Thyroid gland (tissue), 4 donors: ENCODE results near the gene INPP5F. TPM values are rescaled to one million over a fixed set of nuclear protein-coding genes. Genes with fewer than 3 reads are reported as not detected.
A peak's percentile ranks its signal among the peaks of the same experiment; 100 is the strongest.

ENCODE experiments used
- DNase-seq, 2 donors: peaks; one replicate each; pipeline ENCODE4 v3.0.0-alpha.2; 2019
- H3K27ac ChIP-seq, 3 donors: fragments of 200-600 bp; sonication (generic); 1 replicate in 2 of 3; 2 replicates in 1 of 3; pipeline ENCODE4 v1.5.1; 2016 to 2019; ENCODE audit warnings: mild to moderate bottlenecking in 1 of 3, moderate library complexity in 1 of 3
- H3K27me3 ChIP-seq: fragments of 200-600 bp; sonication (generic); one replicate; pipeline ENCODE4 v1.5.1; 2019
- H3K36me3 ChIP-seq, 2 donors: fragments of 200-600 bp; sonication (generic); one replicate each; pipeline ENCODE4 v1.5.1; 2016 to 2019
- H3K4me1 ChIP-seq, 2 donors: fragments of 200-600 bp; sonication (generic); one replicate each; pipeline ENCODE4 v1.5.1; 2017 to 2019
- H3K4me3 ChIP-seq, 3 donors: fragments of 200-600 bp; sonication (generic); replicated peaks in 1 of 3; 1 replicate in 2 of 3; 2 replicates in 1 of 3; pipeline ENCODE4 v1.5.1; 2016; ENCODE audit warnings: mild to moderate bottlenecking in 1 of 3
- H3K9me3 ChIP-seq: fragments of 200-600 bp; sonication (generic); one replicate; pipeline ENCODE4 v1.5.1; 2017
- CTCF ChIP-seq, 6 experiments: fragments of 200-600 bp in 3 of 6; fragments of 450-650 bp in 3 of 6; sonication (generic) in 3 of 6; IDR thresholded peaks; one replicate each; pipeline ENCODE4 v1.5.1; 2016 to 2019; ENCODE audit warnings: antibody characterized with exemption in 6 of 6, mild to moderate bottlenecking in 2 of 6, inconsistent platforms in 1 of 6, moderate library complexity in 1 of 6
- POLR2A ChIP-seq, 2 donors: fragments of 450-650 bp; IDR thresholded peaks; one replicate each; pipeline ENCODE4 v1.6.1; 2017; ENCODE audit warnings: antibody characterized with exemption in 2 of 2, mild to moderate bottlenecking in 2 of 2, moderate library complexity in 1 of 2
- WGBS, 2 donors: methylation state at CpG; one replicate each; pipeline ENCODE4 v1.1.5; 2017; 5-methylcytosine and 5-hydroxymethylcytosine counted together
- intact Hi-C: fragments of 100-400 bp; cut with DNase I; formaldehyde crosslinking; loops from one replicate; pipeline ENCODE4 v1.15.1; 2023
- total RNA-seq, 4 donors: library from RNA; depleted of rRNA; stranded (reverse); fragments of >200 nt; gene quantifications; one replicate each; pipeline ENCODE4 v1.2.3, GENCODE V29; 2016

Gene INPP5F
- total RNA-seq, 4 donors from 2014 or later, result 12.6 to 14.9 (median 13.4) TPM

- peak; percentile 71 for DNase-seq
- Histone ChIP-seq H3K4me1 (no peaks in the 10 kb centered on the region), H3K36me3 (no peaks in the 10 kb centered on the region), H3K9me3 (no peaks in the 10 kb centered on the region), H3K27ac (no peak overlapping the region), H3K27me3 (no peaks in the 10 kb centered on the region), H3K4me3 (peak overlapping the region in 1 of 3 donors; percentile 21)
- intact Hi-C loops, result loop anchor here (10.0 kb wide), 1 partner anchor 63 kb away; no protein-coding TSS in a partner anchor
- 80 to 83% methylated on average over 54 to 75 of the region's 84 CpGs for WGBS, 2 donors
- peak in 1 of 2 donors; percentile 35 for TF ChIP-seq POLR2A (IDR thresholded peaks at IDR 0.05)
- TF ChIP-seq CTCF (IDR thresholded peaks at IDR 0.05), result peak in 1 of 6 experiments; percentile 9
Measured at GRCh38 chr10:119817991-119818888, 92.4 kb downstream of the INPP5F start.

GRCh38 chr10:119818889-119819270 lies 93.0 kb downstream of the INPP5F start:
- TF ChIP-seq CTCF (IDR thresholded peaks at IDR 0.05) (no peak), POLR2A (IDR thresholded peaks at IDR 0.05) (no peak)
- Histone ChIP-seq H3K27me3 (no peaks in the 10 kb centered on the region), H3K36me3 (no peaks in the 10 kb centered on the region), H3K9me3 (no peaks in the 10 kb centered on the region), H3K4me1 (no peaks in the 10 kb centered on the region), H3K27ac (no peak overlapping the region), H3K4me3 (peak overlapping the region in 1 of 3 donors; percentile 21)
- 56 to 60% methylated on average over 10 of the region's 10 CpGs for WGBS, 2 donors
- DNase-seq, result no peak
- intact Hi-C loops, result loop anchor here (10.0 kb wide), 1 partner anchor 64 kb away; no protein-coding TSS in a partner anchor

GRCh38 chr10:119821182-119821581 lies 95.3 kb downstream of the INPP5F start:
- Histone ChIP-seq H3K27ac (no peak overlapping the region), H3K36me3 (no peaks in the 10 kb centered on the region), H3K4me3 (no peak overlapping the region), H3K4me1 (no peaks in the 10 kb centered on the region), H3K9me3 (no peaks in the 10 kb centered on the region), H3K27me3 (no peaks in the 10 kb centered on the region)
- no peak for DNase-seq
- intact Hi-C loops, result no loop called here
- WGBS, 2 donors, result 81 to 87% methylated on average over 4 of the region's 4 CpGs
- TF ChIP-seq CTCF (IDR thresholded peaks at IDR 0.05) (no peak), POLR2A (IDR thresholded peaks at IDR 0.05) (no peak)

- Histone ChIP-seq H3K36me3 (peaks cover under 1 to 4% of the 10 kb centered on the region in 2 donors), H3K27me3 (no peaks in the 10 kb centered on the region), H3K9me3 (no peaks in the 10 kb centered on the region), H3K4me3 (no peak overlapping the region), H3K4me1 (no peaks in the 10 kb centered on the region), H3K27ac (no peak overlapping the region)
- intact Hi-C loops, result no loop called here
- 90 to 93% methylated on average over 3 of the region's 3 CpGs for WGBS, 2 donors
- no peak for DNase-seq
- TF ChIP-seq POLR2A (IDR thresholded peaks at IDR 0.05) (no peak), CTCF (IDR thresholded peaks at IDR 0.05) (no peak)
Measured at GRCh38 chr10:119824299-119824698, 98.4 kb downstream of the INPP5F start.

- H3K27ac ChIP-seq, result no peak overlapping the region
- no peaks in the 10 kb centered on the region for H3K9me3 ChIP-seq
- no peaks in the 10 kb centered on the region for H3K27me3 ChIP-seq
- DNase-seq, result no peak
- 88 to 95% methylated on average over 6 of the region's 6 CpGs for WGBS, 2 donors
- no peak overlapping the region for H3K4me3 ChIP-seq
- intact Hi-C loops, result no loop called here
- TF ChIP-seq POLR2A (IDR thresholded peaks at IDR 0.05), result no peak
- TF ChIP-seq CTCF (IDR thresholded peaks at IDR 0.05), result no peak
- H3K4me1 ChIP-seq, result no peaks in the 10 kb centered on the region
- H3K36me3 ChIP-seq, result peaks cover 25 to 28% of the 10 kb centered on the region in 2 donors
Measured at GRCh38 chr10:119826771-119827170, 100.9 kb downstream of the INPP5F start.
